Astrocyte (in vitro differentiated cells and primary cell): ENCODE data around the gene PIGZ.

Experiments used
- EZH2 ChIP-seq: IDR thresholded peaks from 2 replicates; pipeline ENCODE4 v1.6.1; 2012; ENCODE audit warnings: mild to moderate bottlenecking, low read length, inconsistent platforms; ENCODE audit not compliant: insufficient read depth
- TF ChIP-seq, protein P1 (sequence below): IDR thresholded peaks from 2 replicates; pipeline ENCODE4 v1.5.1; 2011; ENCODE audit warnings: low read depth, mild to moderate bottlenecking, inconsistent platforms, low read length, moderate library complexity; ENCODE audit not compliant: insufficient read depth

DNA sequence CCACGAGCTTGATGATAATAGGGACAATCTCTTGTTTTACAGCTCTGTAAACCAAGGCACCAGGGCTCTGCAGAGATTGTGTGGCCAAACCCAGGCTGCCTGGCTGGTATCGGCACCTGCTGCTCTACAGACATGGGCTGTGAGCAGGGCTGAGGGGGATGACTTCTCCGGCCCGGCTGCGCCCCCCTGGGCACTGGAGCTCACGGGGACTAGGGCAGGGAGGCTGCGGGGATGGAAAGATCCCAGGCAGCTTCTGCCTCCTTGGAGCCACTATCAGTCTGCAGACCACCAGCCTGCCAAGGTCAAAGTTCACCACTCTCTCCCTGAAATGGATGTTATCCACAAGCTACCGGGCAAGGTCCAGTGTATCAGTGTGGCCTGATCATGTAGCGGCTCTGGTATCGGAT is 22.0 kb upstream of the PIGZ start:
- no peak for TF ChIP-seq EZH2
- TF ChIP-seq, protein P1, sequence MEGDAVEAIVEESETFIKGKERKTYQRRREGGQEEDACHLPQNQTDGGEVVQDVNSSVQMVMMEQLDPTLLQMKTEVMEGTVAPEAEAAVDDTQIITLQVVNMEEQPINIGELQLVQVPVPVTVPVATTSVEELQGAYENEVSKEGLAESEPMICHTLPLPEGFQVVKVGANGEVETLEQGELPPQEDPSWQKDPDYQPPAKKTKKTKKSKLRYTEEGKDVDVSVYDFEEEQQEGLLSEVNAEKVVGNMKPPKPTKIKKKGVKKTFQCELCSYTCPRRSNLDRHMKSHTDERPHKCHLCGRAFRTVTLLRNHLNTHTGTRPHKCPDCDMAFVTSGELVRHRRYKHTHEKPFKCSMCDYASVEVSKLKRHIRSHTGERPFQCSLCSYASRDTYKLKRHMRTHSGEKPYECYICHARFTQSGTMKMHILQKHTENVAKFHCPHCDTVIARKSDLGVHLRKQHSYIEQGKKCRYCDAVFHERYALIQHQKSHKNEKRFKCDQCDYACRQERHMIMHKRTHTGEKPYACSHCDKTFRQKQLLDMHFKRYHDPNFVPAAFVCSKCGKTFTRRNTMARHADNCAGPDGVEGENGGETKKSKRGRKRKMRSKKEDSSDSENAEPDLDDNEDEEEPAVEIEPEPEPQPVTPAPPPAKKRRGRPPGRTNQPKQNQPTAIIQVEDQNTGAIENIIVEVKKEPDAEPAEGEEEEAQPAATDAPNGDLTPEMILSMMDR = no peak
